K562 (cell line): ENCODE measurements around the gene PCED1B. TPM values are rescaled to one million over a fixed set of nuclear protein-coding genes. Genes with fewer than 3 reads are reported as not detected.
A peak's percentile ranks its signal among the peaks of the same experiment; 100 is the strongest.
"Not testable (repeated sequence)": the region's sequence is repeated elsewhere in the genome, so short reads cannot be mapped to it uniquely, and the experiment has no call there.

ENCODE experiments used
- ATAC-seq: fragments of 200-7000 bp; cut with Tn5 transposase; 3 replicates; pipeline ENCODE4 v1.9.1; 2020; ENCODE audit warnings: moderate library complexity
- BruUV-seq: library from RNA; stranded (reverse); fragments of 400-500 nt; replicated peaks from 2 replicates; lab custom pipeline; 2021; lab: Mats Ljungman, UMichigan
- CTCF ChIA-PET: fragments of 300-600 bp; formaldehyde crosslinking; extraction: SDS; loops from one replicate; lab custom pipeline; 2021; ENCODE audit warnings: low intra/inter-chr PET ratio; lab: Yijun Ruan, JAX
- POLR2A ChIA-PET: fragments of 300-600, 350-650 bp; sonication (Branson Sonifier 250); formaldehyde crosslinking; extraction: SDS; loops from one replicate; lab custom pipeline; 2021; ENCODE audit warnings: antibody characterized with exemption, inconsistent platforms; lab: Yijun Ruan, JAX
- DNase-seq, 4 experiments: peaks; one replicate each; pipeline versions ENCODE4 v3.0.0 to v3.0.0-alpha.2; 2011 to 2018; ENCODE audit warnings: low spot score in 3 of 4, mixed read lengths in 3 of 4; ENCODE audit errors: extremely low read depth in 1 of 4
- FAIRE-seq: peaks from 2 replicates; lab custom pipeline; 2011; peaks lifted over from hg19 to GRCh38; lab: Jason Lieb, UNC
- H2AFZ ChIP-seq: 2 replicates; pipeline ENCODE4 v1.6.0; 2011; ENCODE audit warnings: low read depth, low read length, control low read depth, inconsistent platforms
- H3K27ac ChIP-seq: fragments of 200-600 bp; 3 replicates; pipeline ENCODE4 v1.8.0; 2011; ENCODE audit warnings: low read depth, mild to moderate bottlenecking, control low read depth, inconsistent platforms, low read length, moderate library complexity, mixed read lengths; ENCODE audit errors: extremely low read depth
- H3K27me3 ChIP-seq, 2 experiments: fragments of 300-600 bp in 1 of 2; 2 replicates in 1 of 2; 3 replicates in 1 of 2; pipeline versions ENCODE4 v1.6.0 to v1.8.0; 2011; ENCODE audit warnings: inconsistent platforms in 2 of 2, low read length in 2 of 2, mild to moderate bottlenecking in 1 of 2, mixed read lengths in 1 of 2, moderate library complexity in 1 of 2; ENCODE audit not compliant: control insufficient read depth in 2 of 2, insufficient read depth in 2 of 2
- H3K36me3 ChIP-seq: fragments of 300-600 bp; 3 replicates; pipeline ENCODE4 v1.8.0; 2011; ENCODE audit warnings: mild to moderate bottlenecking, low read length, inconsistent platforms; ENCODE audit not compliant: control insufficient read depth, insufficient read depth
- H3K4me1 ChIP-seq, 2 experiments: fragments of 200-600 bp in 1 of 2; replicated peaks in 1 of 2; 2 replicates in 1 of 2; 3 replicates in 1 of 2; pipeline versions ENCODE4 v1.5.1 to v1.8.0; 2011; ENCODE audit warnings: inconsistent platforms in 2 of 2, low read length in 2 of 2, mild to moderate bottlenecking in 1 of 2, mixed read lengths in 1 of 2, moderate library complexity in 1 of 2; ENCODE audit not compliant: control insufficient read depth in 2 of 2, insufficient read depth in 2 of 2
- H3K4me2 ChIP-seq: 2 replicates; pipeline ENCODE4 v1.6.1; 2011; ENCODE audit warnings: low read length, control low read depth, inconsistent platforms, mixed read lengths; ENCODE audit not compliant: insufficient read depth
- H3K4me3 ChIP-seq: fragments of 200-600 bp; sonication (generic), shearing (Covaris generic); 2 replicates; pipeline ENCODE4 v1.5.1; 2016; ENCODE audit warnings: control low read depth, inconsistent platforms
- H3K79me2 ChIP-seq: fragments of 200-600 bp; 3 replicates; pipeline ENCODE4 v1.8.0; 2011; ENCODE audit warnings: low read length, inconsistent platforms; ENCODE audit not compliant: control insufficient read depth, insufficient read depth
- H3K9ac ChIP-seq, 2 experiments: 2 replicates each; pipeline versions ENCODE4 v1.6.0 to v1.6.1; 2011; ENCODE audit warnings: low read depth in 2 of 2, low read length in 2 of 2, control low read depth in 1 of 2, inconsistent platforms in 1 of 2, mild to moderate bottlenecking in 1 of 2, mixed read lengths in 1 of 2; ENCODE audit not compliant: insufficient read depth in 1 of 2
- H3K9me1 ChIP-seq: one replicate; pipeline ENCODE4 v1.6.0; 2011; ENCODE audit warnings: inconsistent platforms, mild to moderate bottlenecking, low read length, moderate library complexity; ENCODE audit not compliant: control insufficient read depth, insufficient read depth
- H3K9me3 ChIP-seq: replicated peaks from 2 replicates; pipeline ENCODE4 v1.5.1; 2011; ENCODE audit warnings: low read depth, low read length, inconsistent platforms; ENCODE audit not compliant: control insufficient read depth, insufficient read depth
- H4K20me1 ChIP-seq: replicated peaks from 2 replicates; pipeline ENCODE4 v1.6.1; 2011; ENCODE audit warnings: low read length, inconsistent platforms, mixed read lengths; ENCODE audit not compliant: control insufficient read depth, insufficient read depth
- ELF4 ChIP-seq: fragments of 450-650 bp; formaldehyde crosslinking; IDR thresholded peaks from 2 replicates; pipeline ENCODE4 v1.4.0; 2022; ENCODE audit warnings: missing genetic modification characterization
- MEF2A ChIP-seq: IDR thresholded peaks from 2 replicates; pipeline ENCODE4 v1.6.1; 2011; ENCODE audit warnings: low read depth, mild to moderate bottlenecking, low read length, moderate library complexity; ENCODE audit not compliant: control insufficient read depth
- MEIS2 ChIP-seq: fragments of 450-650 bp; IDR thresholded peaks from 2 replicates; pipeline ENCODE4 v1.6.1; 2014; ENCODE audit warnings: mild to moderate bottlenecking; ENCODE audit not compliant: partially characterized antibody
- WGBS: fragments of 100-300 bp; shearing (Covaris generic); methylation state at CpG from one replicate; pipeline ENCODE4 v1.1.6; 2016; ENCODE audit warnings: low coverage, mixed read lengths; ENCODE audit not compliant: insufficient coverage; ENCODE audit errors: missing lambda C conversion rate; 5-methylcytosine and 5-hydroxymethylcytosine counted together
- in situ Hi-C: fragments of 300-500 bp; cut with MboI; formaldehyde crosslinking; loops from 4 replicates; pipeline ENCODE4 v1.15.0; 2018; ENCODE audit warnings: inconsistent platforms, mixed read lengths
- intact Hi-C: fragments of 100-400 bp; cut with micrococcal nuclease; formaldehyde crosslinking; loops from 2 replicates; pipeline ENCODE4 v1.14.2; 2022
- polyA plus RNA-seq, 8 experiments: library from polyadenylated mRNA; depleted of rRNA in 4 of 8; stranded (reverse) in 5 of 8; unstranded in 3 of 8; fragments of >200 nt; fragmentation: Nextera tagmentation in 2 of 8; fragmentation: Illumina TruSeq in 1 of 8; extraction: Ambion mirVana in 2 of 8; extraction: Trizol in 1 of 8; gene quantifications; 2 replicates each; pipeline versions ENCODE4 v1.2.1 to v1.2.3, GENCODE V29; 2011 to 2014; ENCODE audit warnings: inconsistent platforms in 1 of 8, missing spikeins in 1 of 8
- total RNA-seq, 7 experiments: library from RNA; depleted of rRNA in 6 of 7; stranded (reverse); fragments of >200 nt in 6 of 7; fragmentation: Illumina TruSeq in 2 of 7; extraction: Trizol in 2 of 7; gene quantifications; 2 replicates each; pipeline versions ENCODE4 v1.2.1 to v1.2.3, GENCODE V29; 2011 to 2021; ENCODE audit warnings: low replicate concordance in 1 of 7
- TF ChIP-seq, protein P1 (sequence below): fragments of 250-450 bp; sonication (Bioruptor Pico); IDR thresholded peaks from 2 replicates; pipeline ENCODE4 v1.8.0; 2021; ENCODE audit warnings: moderate library complexity, mild to moderate bottlenecking, inconsistent platforms
- TF ChIP-seq, protein P2 (sequence below): sonication (generic); IDR thresholded peaks from 2 replicates; pipeline ENCODE4 v1.6.1; 2016

The PCED1B gene
- total and polyA plus RNA-seq, 9 of the 15 experiments (the other 6 are each of a cell fraction or from before 2014, with no cell fraction given), result 1.2 to 9.3 (median 2.5) TPM

DNA sequence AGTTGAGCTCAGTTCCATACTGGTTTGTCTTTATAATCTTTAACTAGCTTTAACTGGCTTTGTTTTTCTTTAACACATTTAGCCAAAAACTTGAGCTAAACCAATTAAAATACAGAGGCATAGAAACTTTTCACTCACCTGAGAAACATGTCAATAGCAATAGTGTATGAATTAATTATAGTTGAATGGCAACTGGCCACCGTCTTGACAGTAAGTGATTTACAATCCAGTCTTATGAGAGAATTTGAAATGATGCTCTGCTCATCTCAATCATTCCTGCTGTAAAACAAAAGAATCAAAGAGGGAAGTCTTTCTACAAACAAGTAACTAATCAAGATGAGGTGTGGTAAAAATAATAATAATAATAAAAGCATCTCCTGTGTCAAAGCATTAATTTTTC, 86.9 kb downstream of the PCED1B start (continued):
- TF ChIP-seq, protein P1, sequence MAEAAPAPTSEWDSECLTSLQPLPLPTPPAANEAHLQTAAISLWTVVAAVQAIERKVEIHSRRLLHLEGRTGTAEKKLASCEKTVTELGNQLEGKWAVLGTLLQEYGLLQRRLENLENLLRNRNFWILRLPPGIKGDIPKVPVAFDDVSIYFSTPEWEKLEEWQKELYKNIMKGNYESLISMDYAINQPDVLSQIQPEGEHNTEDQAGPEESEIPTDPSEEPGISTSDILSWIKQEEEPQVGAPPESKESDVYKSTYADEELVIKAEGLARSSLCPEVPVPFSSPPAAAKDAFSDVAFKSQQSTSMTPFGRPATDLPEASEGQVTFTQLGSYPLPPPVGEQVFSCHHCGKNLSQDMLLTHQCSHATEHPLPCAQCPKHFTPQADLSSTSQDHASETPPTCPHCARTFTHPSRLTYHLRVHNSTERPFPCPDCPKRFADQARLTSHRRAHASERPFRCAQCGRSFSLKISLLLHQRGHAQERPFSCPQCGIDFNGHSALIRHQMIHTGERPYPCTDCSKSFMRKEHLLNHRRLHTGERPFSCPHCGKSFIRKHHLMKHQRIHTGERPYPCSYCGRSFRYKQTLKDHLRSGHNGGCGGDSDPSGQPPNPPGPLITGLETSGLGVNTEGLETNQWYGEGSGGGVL, result no peak
- TF ChIP-seq MEIS2 (peak; percentile 81), MEF2A (no peak), ELF4 (no peak)
- TF ChIP-seq, protein P2, sequence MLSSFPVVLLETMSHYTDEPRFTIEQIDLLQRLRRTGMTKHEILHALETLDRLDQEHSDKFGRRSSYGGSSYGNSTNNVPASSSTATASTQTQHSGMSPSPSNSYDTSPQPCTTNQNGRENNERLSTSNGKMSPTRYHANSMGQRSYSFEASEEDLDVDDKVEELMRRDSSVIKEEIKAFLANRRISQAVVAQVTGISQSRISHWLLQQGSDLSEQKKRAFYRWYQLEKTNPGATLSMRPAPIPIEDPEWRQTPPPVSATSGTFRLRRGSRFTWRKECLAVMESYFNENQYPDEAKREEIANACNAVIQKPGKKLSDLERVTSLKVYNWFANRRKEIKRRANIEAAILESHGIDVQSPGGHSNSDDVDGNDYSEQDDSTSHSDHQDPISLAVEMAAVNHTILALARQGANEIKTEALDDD, result peak; percentile 88

DNA sequence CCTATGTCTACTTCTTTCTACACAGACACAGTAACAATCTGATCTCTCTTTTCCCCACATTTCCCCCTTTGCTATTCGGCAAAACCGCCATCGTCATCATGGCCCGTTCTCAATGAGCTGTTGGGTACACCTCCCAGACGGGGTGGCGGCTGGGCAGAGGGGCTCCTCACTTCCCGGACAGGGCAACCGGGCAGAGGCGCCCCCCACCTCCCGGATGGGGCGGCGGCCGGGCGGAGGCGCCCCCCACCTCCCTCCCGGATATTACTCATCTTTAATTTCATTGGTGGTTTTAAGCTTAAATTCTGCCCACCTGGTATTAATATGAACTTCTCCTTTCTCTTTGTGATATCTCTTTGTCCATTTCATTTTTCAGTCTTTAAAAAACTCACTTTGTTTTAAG, 90.9 kb downstream of the PCED1B start:
- H3K9me1 ChIP-seq, in situ Hi-C loops, BruUV-seq, H3K79me2 ChIP-seq, ATAC-seq, H4K20me1 ChIP-seq, H3K4me3 ChIP-seq, H3K9ac ChIP-seq, CTCF ChIA-PET, H3K27ac ChIP-seq, H3K27me3 ChIP-seq, H3K4me2 ChIP-seq, intact Hi-C loops, POLR2A ChIA-PET, DNase-seq, FAIRE-seq, H3K36me3 ChIP-seq, H2AFZ ChIP-seq, H3K9me3 ChIP-seq: not testable (repeated sequence)
- WGBS, result 85% methylated on average over 11 of the region's 16 CpGs
- H3K4me1 ChIP-seq, result peaks cover 0 to 10% of the 10 kb centered on the region in 2 experiments; a peak in 3 of 5 replicates
